HG02759 (cell line): ENCODE measurements around the gene NPR3.

Experiments
- ATAC-seq: cut with Tn5 transposase; IDR thresholded peaks from one replicate; pipeline ENCODE4 v1.9.1; 2021; ENCODE audit warnings: mild to moderate bottlenecking, moderate library complexity; ENCODE audit not compliant: unreplicated experiment

NPR3 gene

GRCh38 chr5:32711681-32712480, 760 bp downstream of the NPR3 start:
- ATAC-seq, result no peak

DNA sequence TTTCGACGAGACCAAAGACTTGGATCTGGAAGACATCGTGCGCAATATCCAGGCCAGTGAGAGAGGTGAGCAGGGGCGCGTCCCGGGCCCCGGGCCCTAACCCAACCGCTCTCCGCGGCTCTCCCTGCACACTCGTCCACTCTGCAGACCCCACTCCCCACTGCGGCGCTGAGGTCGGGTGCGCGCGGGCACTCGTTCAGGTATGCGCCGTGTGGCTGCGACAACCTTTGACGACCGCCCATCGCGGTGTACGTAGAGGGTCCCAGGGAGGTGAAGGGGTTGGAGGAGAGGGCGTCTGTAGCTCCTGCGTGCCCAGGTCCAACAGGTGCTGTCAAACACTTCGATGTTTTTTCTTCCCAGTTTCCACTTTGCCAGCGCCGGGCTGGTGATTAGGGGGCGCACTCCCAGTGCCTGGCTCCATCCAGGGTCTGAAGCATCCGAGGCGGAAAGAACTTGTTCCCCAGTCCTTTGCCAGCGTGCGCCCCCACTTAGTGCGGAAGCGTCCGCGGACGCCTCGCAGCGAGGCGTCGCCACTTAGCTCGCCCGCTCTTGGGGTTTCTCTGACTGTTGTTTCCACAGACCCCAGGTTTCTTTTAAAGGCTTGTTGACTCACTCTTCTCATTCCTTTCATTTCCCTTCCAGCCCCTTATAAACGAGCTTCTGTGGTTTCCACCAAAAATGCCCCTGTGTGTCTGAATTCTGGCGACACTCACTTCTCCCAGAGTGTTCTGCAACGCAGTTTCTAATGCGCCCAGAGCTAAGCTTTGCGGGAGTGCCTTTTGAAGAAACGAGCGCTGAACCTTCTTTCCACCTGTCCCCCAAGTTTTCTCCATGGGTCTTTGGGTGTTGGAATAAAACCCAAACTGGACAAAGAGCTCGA, 1.6 kb downstream of the NPR3 start:
- no peak for ATAC-seq

DNA sequence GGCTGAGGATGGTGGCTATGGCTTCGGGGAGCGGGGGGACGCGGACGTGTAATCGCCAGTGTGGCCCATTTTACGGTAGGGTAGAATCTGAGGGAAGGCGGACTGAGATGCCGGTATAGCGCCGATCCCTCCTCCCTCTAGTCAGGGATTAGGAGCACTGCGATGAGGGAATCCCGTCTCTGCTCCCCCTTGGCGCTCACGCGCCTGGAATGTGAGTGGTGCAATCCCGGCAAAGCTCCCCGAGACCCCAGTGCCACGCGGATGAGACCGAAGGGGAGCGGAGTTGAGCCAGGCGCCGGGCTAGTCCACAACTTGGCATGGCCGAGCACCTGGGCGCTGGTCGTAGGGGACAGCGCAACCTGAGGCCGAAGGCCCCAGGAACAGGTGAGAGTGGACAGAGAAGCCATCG, 2.2 kb downstream of the NPR3 start:
- ATAC-seq, result no peak

DNA sequence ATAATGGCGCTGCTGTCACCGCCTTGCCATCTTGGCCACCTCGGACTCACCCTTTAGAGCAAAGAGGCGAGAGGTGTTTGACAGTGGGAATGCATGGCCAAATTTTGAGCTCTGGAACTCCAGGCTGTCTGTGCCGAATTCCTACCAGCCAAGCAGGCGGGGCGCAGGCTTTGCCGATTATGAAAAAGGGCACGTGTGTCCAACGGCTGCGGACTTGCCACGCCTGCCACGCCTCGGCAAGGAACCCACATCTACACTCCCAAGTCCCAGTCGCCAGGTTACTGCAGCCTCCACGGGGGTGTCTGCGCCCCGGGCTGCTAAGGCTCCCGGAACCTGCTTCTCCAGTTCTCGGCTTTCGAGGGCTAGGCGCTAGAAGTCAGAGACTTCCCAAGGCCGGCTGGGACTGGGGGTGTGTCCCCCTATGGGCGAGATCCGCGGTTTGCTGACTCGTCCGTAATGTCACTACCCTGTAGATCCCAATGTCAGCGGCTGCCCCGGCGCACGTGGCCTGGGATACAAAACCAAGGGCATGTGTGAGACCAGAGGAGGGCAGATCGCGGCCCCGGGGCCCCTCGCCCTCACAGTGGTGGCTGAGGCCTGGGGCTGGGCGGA, 2.8 kb downstream of the NPR3 start:
- no peak for ATAC-seq

DNA sequence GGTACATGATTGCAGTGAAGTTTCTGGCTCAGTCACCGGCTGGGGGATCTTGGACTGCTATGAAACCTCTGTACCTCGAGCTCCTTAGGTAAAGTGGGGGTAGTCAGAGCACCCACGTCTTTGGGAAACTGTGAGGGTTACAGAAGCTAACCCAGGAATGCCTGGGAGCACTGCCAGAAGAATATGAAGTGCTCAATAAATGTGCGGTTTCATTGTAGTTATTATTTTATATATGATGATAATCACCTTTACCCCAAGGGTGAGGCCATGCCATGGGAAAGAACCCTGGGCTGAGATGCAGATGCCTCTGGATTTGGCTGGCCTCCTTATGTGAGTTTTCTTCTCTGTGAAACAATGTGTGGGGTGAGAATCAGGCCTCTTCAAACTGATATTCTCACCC, 3.7 kb downstream of the NPR3 start:
- no peak for ATAC-seq

GRCh38 chr5:32720300-32720699, 9.2 kb downstream of the NPR3 start:
- ATAC-seq, result no peak

DNA sequence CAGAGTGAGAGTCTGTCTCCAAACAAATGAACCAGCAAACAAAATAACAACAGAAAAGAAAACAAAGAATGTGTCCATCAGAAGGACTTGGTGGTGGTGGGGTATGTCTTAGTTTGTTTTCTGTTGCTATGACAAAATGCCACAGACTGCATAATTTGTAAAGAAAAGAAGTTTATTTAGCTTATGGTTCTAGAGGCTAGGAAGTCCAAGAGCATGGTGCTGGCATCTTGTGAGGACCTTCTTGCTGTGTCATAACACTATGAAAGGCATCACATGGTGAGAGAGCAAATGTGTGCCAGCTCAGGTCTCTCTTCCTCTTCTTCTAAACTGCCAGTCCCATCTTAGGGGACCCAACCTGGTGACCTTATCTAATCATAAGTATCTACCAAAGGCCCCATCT, 10.5 kb downstream of the NPR3 start:
- ATAC-seq, result no peak

GRCh38 chr5:32722957-32723356, 11.8 kb downstream of the NPR3 start:
- ATAC-seq, result no peak

DNA sequence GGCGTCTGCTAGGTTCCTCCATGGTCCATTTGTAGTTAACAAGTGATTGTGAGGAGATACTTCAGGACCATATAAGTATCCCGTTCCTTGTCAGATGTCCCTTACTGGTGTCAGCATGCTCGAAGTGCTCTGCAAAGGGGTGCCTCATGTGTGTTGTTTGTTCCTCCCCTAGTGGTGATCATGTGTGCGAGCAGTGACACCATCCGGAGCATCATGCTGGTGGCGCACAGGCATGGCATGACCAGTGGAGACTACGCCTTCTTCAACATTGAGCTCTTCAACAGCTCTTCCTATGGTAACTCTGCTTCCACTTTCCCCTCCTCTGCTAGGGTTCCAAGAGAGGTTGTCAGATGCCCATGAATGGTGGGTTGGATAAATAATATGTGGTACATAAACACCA, 13.4 kb downstream of the NPR3 start:
- ATAC-seq, result no peak

DNA sequence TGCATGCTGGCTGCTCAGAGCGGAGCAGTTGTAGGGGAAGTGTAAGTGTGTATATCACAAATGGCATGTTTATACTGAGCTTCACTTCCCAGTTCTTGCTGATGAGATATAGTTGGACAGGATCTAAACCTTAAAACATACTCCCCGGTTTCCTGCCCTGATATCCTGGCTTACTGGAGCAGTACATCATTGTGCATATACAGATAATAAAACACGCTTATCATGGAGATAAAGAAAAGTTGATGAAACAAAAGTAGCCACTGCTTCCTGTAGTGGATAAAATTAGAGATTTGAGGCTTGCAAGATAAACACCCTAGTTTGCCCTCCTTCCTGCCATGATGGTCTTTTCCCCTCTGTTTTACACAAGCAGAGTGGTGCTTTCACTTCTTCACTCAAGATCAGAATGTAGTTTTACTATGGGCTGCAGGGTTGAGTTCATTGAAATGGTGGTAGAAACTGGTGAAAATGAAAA, 15.0 kb downstream of the NPR3 start:
- ATAC-seq, result no peak

DNA sequence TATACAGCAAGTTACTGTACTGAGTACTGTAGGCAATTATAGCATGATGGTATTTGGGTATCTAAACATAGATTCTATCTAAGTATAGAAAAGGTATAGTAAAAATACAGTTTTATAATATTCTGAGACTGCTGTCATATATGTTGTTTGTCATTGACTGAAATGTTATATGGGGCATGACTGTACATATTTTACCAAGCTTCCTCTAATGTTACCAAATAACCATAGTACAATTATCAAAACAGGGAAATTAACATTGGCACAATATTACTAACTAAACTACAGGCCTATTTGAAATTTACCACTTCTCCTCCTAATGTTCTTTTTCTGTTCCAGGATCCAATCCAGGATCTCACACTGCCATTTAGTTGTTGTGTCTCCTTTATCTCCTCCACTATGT, 18.5 kb downstream of the NPR3 start:
- ATAC-seq, result no peak

DNA sequence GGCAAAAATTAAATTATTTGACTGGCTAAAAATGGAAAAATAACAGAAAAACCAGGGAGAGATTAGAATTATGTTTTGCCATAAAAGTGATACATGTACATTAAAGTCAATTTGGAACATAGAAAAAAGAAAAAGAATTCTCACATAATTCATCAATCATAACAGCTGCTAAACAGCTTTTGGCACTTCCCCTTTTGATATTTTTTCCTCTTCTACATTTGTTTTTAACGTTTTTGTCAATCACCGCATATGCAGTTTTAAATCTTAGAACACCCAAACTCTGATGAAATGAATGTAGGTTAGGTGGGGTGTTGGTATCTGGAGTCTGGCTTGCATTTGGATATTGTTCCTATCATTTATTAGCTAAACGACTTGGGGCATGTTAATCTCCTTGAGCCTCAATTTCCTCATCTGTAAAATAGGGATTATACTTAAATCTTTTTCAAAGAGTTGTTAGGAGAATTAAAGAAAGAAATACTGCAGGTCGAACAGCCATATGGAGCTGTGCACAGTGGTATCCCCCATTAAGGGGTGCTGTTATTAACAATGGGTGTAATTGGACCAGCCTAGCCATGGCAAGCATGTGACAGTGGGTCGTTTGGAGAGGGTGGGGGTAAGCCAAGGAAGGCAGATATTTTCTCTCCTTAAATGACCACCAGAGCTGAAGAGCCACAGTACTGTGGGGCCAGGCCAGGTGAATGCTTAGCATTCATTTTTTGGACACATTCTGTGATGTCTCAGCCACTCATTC, 22.6 kb downstream of the NPR3 start:
- no peak for ATAC-seq

GRCh38 chr5:32734827-32735378, 23.8 kb downstream of the NPR3 start:
- ATAC-seq, result no peak

DNA sequence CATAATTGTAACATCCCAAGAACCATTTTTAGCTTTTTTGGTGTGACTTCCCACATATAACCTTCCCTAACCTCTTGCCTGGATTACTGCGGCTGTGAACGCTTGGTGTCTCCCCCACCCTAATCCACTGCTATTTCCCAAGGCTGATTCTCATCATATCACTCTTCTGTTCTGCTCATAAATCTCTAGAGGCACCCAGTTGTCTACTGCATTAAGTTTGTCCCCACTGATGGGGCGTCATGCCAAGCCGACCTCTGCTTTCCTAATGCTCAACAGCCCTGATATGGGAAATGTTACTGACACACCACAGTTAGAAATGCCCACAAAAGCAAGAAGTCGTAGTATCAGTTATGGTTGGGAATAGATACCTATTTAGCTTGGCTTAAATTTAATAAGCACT, 24.4 kb downstream of the NPR3 start:
- no peak for ATAC-seq

DNA sequence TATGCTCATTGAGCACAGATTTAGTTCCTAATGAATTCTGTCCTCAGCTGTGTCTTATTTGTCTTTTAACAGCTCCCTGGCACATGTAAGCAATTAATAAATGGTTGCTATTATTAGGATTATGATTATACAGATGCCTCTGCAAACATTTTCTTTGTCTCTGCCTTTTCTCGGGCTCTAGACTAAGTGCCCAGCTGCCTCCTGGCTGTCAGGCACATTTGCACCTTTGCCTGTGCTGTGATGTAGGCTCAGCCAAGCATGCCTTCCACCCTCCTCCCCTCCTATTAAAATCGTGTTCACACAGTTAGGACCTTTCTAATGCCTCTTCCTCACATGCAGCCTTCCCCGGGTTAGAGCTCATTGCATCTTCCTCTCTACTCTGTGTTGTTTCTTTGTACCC, 25.7 kb downstream of the NPR3 start:
- no peak for ATAC-seq

- ATAC-seq, result no peak
These were observed 29.5 kb downstream of the NPR3 start for GRCh38 chr5:32740651-32741050.

GRCh38 chr5:32745317-32745716, 34.2 kb downstream of the NPR3 start:
- no peak for ATAC-seq

- ATAC-seq, result no peak
These were observed 41.3 kb downstream of the NPR3 start for GRCh38 chr5:32752411-32752810.

DNA sequence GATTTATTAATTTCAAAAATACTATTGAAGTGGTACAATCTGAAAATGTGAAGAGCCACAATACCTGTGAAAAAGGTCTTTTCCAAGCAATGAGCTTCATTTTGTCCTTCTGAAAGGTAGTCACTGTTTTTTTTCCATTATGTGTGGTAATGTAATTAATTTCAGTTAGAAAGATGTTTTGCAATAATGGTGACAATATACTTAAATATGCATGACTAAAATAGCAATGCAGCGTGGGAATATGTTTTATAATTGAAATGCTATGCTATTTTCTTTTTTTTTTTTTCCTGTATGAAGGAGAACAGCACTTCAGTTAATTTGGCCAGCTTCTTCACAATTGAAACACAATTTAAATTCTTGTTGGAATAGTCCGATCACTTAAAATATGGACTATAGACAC, 41.9 kb downstream of the NPR3 start:
- no peak for ATAC-seq

DNA sequence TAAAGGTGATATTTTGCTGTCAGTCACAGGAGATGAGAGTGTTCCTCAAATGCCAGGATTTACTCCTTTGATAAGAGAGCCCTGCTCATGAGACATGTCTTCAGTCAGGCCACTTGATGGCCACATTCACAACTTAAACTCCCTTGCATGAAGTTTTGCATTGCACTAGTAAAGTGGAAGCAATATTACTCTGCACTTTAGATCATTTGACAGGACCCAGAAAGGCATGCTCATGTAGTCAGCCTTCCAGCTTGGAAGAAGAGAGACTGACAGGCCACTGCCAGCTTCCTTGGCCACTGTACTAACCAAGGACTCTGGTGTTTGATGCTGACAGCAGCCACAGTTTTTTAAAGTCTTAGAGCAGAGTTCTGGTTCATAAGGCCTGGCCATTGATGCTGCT, 42.6 kb downstream of the NPR3 start:
- ATAC-seq, result no peak

GRCh38 chr5:32754284-32754683, 43.2 kb downstream of the NPR3 start:
- ATAC-seq, result no peak
